Activated CD8-positive, alpha-beta memory T cell treated with anti-CD3 and anti-CD28 coated beads, Interleukin-2, amount 10 ng/mL, durations not matched to agents 7 days and 5 days (primary cell): ENCODE results near the gene TDRD10. TPM values are rescaled to one million over a fixed set of nuclear protein-coding genes. Genes with fewer than 3 reads are reported as not detected.

Source experiments
- ATAC-seq: fragments of 150-1000 bp; cut with Tn5 transposase; one replicate; pipeline ENCODE4 v1.10.0; 2021; ENCODE audit warnings: moderate library complexity
- CTCF ChIA-PET: fragments of 350-600 bp; sonication (Branson Sonifier 250); formaldehyde crosslinking; loops from one replicate; lab custom pipeline; 2021; ENCODE audit warnings: antibody characterized with exemption; lab: Charles Lee
- DNase-seq: peaks from one replicate; pipeline ENCODE4 v3.0.0-alpha.2; 2020
- H3K27ac Mint-ChIP-seq: one replicate; pipeline ENCODE4 v1.8.0; 2021; ENCODE audit warnings: mild to moderate bottlenecking, mixed read lengths
- H3K27me3 Mint-ChIP-seq: one replicate; pipeline ENCODE4 v1.8.0; 2021; ENCODE audit warnings: mixed read lengths
- H3K36me3 Mint-ChIP-seq: one replicate; pipeline ENCODE4 v1.8.0; 2021; ENCODE audit warnings: mild to moderate bottlenecking, mixed read lengths
- H3K4me1 Mint-ChIP-seq: one replicate; pipeline ENCODE4 v1.8.0; 2021; ENCODE audit warnings: mixed read lengths
- H3K4me3 Mint-ChIP-seq: one replicate; pipeline ENCODE4 v1.8.0; 2021; ENCODE audit warnings: mild to moderate bottlenecking, moderate library complexity, mixed read lengths
- H3K9me3 Mint-ChIP-seq: one replicate; pipeline ENCODE4 v1.8.0; 2022; ENCODE audit warnings: low read depth, mixed read lengths
- total RNA-seq, 2 experiments: library from RNA; stranded (reverse); gene quantifications; one replicate each; pipeline ENCODE4 v1.2.3, GENCODE V29; 2021

Gene TDRD10
- total RNA-seq, 2 experiments from 2014 or later = not detected

DNA sequence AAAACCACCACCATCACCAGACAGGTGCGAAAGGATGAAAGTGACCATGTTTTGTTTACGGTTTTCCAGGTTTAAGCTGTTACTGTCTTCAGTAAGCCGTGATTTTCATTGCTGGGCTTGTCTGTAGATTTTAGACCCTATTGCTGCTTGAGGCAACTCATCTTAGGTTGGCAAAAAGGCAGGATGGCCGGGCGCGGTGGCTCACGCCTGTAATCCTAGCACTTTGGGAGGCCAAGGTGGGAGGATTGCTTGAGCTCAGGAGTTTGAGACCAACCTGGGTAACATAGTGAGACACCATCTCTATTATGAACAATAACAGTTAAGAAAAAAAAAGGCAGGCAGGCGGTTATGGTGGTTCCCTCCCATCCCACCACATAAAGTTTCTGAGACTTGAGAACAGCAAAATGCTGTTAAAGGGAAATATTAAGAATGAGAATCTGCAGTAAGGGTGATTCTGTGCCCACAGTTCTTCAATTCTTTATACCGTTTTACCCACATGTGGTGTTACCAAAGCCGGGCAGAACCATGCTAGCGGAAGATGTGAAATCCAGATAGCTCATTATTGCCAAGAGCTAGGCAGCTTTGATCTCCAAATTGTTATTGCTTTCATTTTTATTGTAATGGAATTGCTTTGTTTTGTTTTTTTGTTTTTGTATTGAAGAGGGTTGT is 34.5 kb upstream of the TDRD10 start:
- H3K27ac Mint-ChIP-seq = no peak overlapping the region
- H3K9me3 Mint-ChIP-seq = no peaks in the 10 kb centered on the region
- peaks cover 46% of the 10 kb centered on the region for H3K4me1 Mint-ChIP-seq
- H3K27me3 Mint-ChIP-seq = peaks cover 26% of the 10 kb centered on the region
- CTCF ChIA-PET = interaction anchor here (0.6 to 6.0 kb wide), 6 partner anchors 13 to 618 kb away, joined by 3 to 43 read pairs (median 4); no protein-coding TSS in a partner anchor
- no peak overlapping the region for H3K4me3 Mint-ChIP-seq
- no peak for ATAC-seq
- DNase-seq = no peak
- H3K36me3 Mint-ChIP-seq = peaks cover 1% of the 10 kb centered on the region

DNA sequence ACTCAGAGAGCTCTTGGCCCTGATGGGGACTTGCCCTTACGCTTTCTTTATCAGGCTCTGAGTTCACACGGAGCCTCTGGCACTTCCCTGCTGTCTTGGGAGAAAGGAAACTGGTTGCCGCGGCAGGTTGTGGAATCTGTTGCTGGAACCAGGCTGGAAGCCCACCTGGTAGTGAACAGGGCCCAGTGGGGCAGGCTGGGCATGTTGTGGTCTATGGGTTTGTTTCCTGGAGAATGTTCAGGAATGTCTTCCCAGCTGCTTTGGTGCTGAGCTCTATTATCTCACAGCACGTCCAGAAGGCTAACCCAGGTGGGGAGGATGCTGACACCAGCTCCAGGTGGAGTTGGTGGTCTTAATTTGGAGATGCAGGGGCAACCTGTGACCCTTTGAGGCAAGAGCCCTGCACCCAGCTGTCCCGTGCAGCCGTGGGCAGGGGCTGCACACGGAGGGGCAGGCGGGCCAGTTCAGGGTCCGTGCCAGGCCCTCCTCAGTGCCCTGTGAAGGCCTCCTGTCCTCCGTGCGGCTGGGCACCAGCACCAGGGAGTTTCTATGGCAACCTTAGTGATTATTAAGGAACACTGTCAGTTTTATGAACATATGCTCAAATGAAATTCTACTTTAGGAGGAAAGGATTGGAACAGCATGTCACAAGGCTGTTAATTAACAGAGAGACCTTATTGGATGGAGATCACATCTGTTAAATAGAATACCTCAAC is 33.3 kb upstream of the TDRD10 start:
- Mint-ChIP-seq H3K27me3 (peaks cover 26% of the 10 kb centered on the region), H3K36me3 (peaks cover under 1% of the 10 kb centered on the region), H3K27ac (no peak overlapping the region), H3K9me3 (no peaks in the 10 kb centered on the region), H3K4me3 (no peak overlapping the region), H3K4me1 (peaks cover 36% of the 10 kb centered on the region)
- CTCF ChIA-PET = interaction anchor here (0.9 to 6.0 kb wide), 3 partner anchors 11 to 65 kb away, joined by 4 to 43 read pairs (median 6); no protein-coding TSS in a partner anchor
- DNase-seq = no peak
- no peak for ATAC-seq

DNA sequence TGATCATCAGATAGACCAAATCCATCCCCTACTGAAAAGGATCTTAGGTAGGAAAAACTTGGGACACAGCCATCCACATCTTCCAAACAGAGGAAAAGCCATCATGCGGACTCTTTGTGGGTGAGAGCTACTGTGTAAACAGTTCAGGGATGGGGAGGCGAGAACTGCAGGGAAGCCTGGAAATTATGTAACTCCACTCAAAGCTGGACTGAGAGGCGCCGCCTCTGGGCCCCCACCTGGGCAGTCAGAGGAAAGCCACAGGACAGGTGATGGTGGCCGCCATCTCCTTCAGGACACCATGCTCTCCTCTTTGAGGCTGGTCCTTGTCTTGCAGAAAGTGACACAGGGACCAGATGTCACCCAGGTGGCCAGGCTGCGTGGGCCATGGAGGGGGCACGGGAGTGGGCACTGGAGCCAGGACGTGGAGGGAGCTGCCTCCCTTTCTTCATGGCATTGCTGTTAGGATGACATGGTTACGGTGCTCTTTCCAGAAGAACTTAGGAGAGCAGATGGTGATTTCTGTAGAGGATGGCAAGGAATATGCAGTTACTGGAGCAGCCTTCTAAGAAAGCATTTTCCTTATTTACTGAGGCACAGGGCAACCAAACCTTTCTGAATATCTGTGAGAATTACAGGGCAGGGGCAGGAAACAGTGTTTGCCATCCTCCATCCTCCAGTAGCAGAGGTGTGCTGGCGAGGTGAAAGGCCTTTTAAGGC is 32.0 kb upstream of the TDRD10 start:
- Mint-ChIP-seq H3K4me1 (peaks cover 24% of the 10 kb centered on the region), H3K4me3 (no peak overlapping the region), H3K36me3 (no peaks in the 10 kb centered on the region), H3K27me3 (peaks cover 25% of the 10 kb centered on the region), H3K9me3 (no peaks in the 10 kb centered on the region), H3K27ac (no peak overlapping the region)
- no peak for DNase-seq
- no peak for ATAC-seq
- CTCF ChIA-PET = interaction anchor here (0.5 to 2.3 kb wide), 2 partner anchors 10 to 25 kb away, joined by 3 to 10 read pairs; no protein-coding TSS in a partner anchor

DNA sequence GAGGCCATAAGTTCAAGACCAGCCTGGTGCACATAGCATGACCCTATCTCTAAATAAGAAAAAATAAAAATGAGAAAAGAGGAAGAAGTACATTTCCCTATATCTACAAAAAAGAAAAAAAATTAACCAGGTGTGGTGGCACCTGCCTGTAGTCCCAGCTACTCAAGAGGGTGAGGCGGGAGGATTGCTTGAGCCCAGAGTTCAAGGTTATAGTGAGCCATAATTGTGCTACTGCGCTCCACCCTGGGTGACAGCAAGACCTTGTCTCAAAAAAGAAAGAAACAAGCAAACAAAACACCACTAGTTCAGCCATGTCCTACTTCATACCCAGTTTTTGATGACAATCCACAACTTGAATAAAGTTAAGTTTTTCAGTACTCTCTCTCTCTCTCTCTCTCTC is 30.7 kb upstream of the TDRD10 start:
- CTCF ChIA-PET = interaction anchor here (0.8 to 2.3 kb wide), 2 partner anchors 8 to 10 kb away, joined by 3 to 10 read pairs; no protein-coding TSS in a partner anchor
- H3K36me3 Mint-ChIP-seq = no peaks in the 10 kb centered on the region
- no peak overlapping the region for H3K4me3 Mint-ChIP-seq
- peaks cover 16% of the 10 kb centered on the region for H3K27me3 Mint-ChIP-seq
- ATAC-seq (no peak), DNase-seq (no peak)
- peaks cover 15% of the 10 kb centered on the region for H3K4me1 Mint-ChIP-seq
- H3K9me3 Mint-ChIP-seq = no peaks in the 10 kb centered on the region
- no peak overlapping the region for H3K27ac Mint-ChIP-seq

DNA sequence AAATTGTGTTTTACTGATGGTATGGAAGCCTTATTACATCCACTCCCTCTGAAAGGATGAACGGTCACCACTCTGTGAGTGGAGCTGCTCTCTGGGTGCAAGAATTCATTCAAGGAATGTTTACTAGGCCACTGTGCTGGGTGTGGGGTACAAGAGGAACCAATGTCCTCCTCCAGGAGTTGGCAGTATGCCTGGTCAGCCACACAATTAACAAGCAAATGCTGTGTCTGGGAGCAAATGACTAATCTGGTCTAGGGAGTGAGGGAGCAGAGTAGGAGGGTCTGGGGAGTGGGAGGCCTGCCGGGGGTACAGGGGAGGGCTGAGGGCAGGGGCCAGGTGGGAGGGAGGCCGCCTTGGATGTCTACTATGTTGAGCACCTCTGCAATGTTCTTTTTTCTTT is 27.2 kb upstream of the TDRD10 start:
- Mint-ChIP-seq H3K27ac (no peak overlapping the region), H3K9me3 (no peaks in the 10 kb centered on the region), H3K4me1 (peaks cover 5% of the 10 kb centered on the region), H3K36me3 (no peaks in the 10 kb centered on the region), H3K27me3 (peaks cover 13% of the 10 kb centered on the region), H3K4me3 (no peak overlapping the region)
- CTCF ChIA-PET = interaction anchor here (1.1 kb wide), 1 partner anchor 11 kb away, joined by 3 read pairs; no protein-coding TSS in a partner anchor
- DNase-seq (no peak), ATAC-seq (no peak)

DNA sequence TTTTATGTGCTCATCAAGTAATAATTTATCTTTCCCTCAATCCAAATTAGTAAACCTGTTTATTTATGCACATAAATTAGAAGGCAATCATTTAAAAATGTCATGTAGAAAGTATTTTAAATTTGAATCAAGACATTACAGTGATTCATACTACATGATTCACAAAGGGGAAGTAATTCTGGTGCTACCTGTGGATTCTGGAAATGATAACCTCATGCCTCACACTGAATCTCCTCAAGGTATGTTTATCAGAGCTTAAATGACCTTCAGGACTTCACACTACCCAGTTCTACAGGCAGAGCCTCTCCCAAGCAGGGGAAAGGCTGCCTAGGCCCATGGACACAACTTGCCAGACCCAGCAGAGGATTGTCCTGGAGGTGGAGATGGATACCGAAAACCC is 25.2 kb upstream of the TDRD10 start:
- peaks cover 13% of the 10 kb centered on the region for H3K27me3 Mint-ChIP-seq
- no peak overlapping the region for H3K4me3 Mint-ChIP-seq
- no peak overlapping the region for H3K27ac Mint-ChIP-seq
- H3K36me3 Mint-ChIP-seq = no peaks in the 10 kb centered on the region
- H3K4me1 Mint-ChIP-seq = peaks cover 7% of the 10 kb centered on the region
- ATAC-seq (no peak), DNase-seq (no peak)
- CTCF ChIA-PET = interaction anchor here (0.8 kb wide), 1 partner anchor 70 kb away, joined by 3 read pairs; no protein-coding TSS in a partner anchor
- no peaks in the 10 kb centered on the region for H3K9me3 Mint-ChIP-seq

DNA sequence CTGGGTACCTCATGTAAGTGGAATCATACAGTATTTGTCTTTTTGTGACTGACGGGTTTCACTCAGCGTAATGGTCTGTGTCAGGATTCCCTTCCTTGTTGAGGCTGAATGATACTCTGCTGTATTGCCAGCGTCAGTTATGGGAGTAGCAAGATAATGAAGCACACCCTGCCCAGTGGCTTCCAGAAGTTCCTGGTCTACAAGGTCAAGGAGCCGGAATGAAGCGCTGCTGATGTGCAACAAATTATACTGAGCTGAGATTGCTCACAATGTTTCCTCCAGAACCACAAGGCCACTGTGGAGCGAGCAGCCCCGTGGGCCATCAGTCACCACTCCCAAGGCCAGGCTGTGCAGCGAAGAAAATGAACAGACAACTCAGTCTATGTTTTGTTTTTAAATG is 24.0 kb upstream of the TDRD10 start:
- DNase-seq = no peak
- no peak overlapping the region for H3K4me3 Mint-ChIP-seq
- peaks cover 13% of the 10 kb centered on the region for H3K27me3 Mint-ChIP-seq
- CTCF ChIA-PET = interaction anchor here (1.5 to 6.1 kb wide), 2 partner anchors 63 to 69 kb away, joined by 3 to 78 read pairs; no protein-coding TSS in a partner anchor
- H3K27ac Mint-ChIP-seq = no peak overlapping the region
- peaks cover 7% of the 10 kb centered on the region for H3K4me1 Mint-ChIP-seq
- no peak for ATAC-seq
- no peaks in the 10 kb centered on the region for H3K36me3 Mint-ChIP-seq
- H3K9me3 Mint-ChIP-seq = no peaks in the 10 kb centered on the region

DNA sequence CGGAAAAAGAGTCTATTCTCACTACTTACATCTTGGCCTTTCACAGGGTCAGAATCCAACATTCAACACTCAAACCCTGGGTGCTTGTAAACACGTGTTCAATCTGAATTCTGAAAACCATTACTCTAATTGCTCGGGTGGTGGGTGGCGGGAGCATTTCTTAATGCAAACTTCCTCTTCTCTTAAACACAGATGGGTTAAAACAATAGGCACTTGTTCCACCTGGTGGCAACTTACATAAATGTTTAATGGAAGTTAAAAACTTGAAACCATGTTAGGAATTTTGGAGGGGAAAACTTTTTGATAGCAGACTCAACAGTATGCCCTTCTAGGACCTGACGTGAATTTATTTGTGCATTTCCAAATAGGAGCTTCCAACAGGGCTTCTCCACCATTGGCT is 23.4 kb upstream of the TDRD10 start:
- Mint-ChIP-seq H3K27ac (no peak overlapping the region), H3K36me3 (no peaks in the 10 kb centered on the region), H3K9me3 (no peaks in the 10 kb centered on the region), H3K27me3 (peaks cover 16% of the 10 kb centered on the region), H3K4me3 (no peak overlapping the region), H3K4me1 (peaks cover 7% of the 10 kb centered on the region)
- CTCF ChIA-PET = interaction anchor here (1.1 to 6.1 kb wide), 27 partner anchors 9 to 341 kb away, joined by 3 to 78 read pairs (median 4); partner anchors contain the start of gene IL6R
- DNase-seq (no peak), ATAC-seq (no peak)

DNA sequence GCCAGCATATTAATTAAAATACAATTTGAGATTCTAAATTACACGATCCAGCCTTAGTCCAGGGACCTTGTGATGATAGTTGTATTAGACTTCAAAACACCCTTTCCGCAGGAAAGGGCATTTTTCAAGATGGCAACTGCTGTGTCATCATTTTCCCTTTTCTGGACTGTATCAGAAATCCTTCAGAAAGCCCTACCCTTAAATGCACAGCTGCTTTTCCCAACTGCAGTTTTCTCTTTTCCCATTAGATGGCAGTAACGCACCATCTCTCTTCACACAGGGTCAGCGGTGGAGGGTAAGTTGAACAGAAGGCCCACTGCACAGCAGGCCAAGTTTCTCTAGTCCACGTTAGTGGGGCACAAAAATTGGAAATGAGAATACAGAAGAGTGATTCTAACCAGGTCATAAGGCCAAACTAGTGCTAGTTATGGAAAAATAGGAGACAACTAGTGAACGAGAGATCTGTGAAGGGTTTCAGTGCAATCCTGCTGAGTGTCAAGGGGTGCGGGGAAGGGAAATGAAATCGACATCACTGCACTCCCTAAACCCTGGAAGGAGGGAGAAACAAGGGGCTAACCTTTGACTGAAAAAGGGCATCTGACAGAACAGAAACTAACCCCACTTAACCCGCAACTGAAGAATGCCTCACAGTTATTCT is 22.1 kb upstream of the TDRD10 start:
- Mint-ChIP-seq H3K36me3 (no peaks in the 10 kb centered on the region), H3K9me3 (no peaks in the 10 kb centered on the region), H3K27me3 (peaks cover 19% of the 10 kb centered on the region), H3K27ac (no peak overlapping the region), H3K4me3 (no peak overlapping the region), H3K4me1 (peaks cover 7% of the 10 kb centered on the region)
- ATAC-seq = peak; percentile 91
- peak; percentile 71 for DNase-seq
- CTCF ChIA-PET = interaction anchor here (0.6 to 6.1 kb wide), 50 partner anchors 9 to 464 kb away, joined by 3 to 78 read pairs (median 4); partner anchors contain the start of genes CHRNB2 and IL6R

DNA sequence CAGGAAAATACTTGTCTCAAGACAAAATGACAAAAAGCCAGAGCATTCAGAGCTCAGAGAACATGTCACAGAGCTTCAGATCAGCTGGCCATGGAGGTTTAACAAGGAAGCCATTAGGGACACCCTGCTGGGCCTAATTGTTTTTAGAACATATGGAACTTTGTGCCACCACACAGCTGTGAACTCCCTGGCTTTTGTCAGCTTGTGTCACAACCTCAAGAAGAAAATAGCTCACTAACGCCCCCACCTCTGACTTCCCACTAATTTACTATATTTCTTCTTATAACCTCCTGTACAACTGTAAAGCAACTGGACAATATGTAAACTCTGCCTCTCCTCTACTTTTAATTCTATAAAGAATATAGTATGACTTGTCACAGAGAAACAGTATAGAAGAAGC is 21.0 kb upstream of the TDRD10 start:
- CTCF ChIA-PET = interaction anchor here (0.7 to 6.1 kb wide), 19 partner anchors 9 to 397 kb away, joined by 3 to 78 read pairs (median 5); partner anchors contain the start of genes CHRNB2 and IL6R
- Mint-ChIP-seq H3K4me1 (peaks cover 7% of the 10 kb centered on the region), H3K36me3 (no peaks in the 10 kb centered on the region), H3K9me3 (no peaks in the 10 kb centered on the region), H3K27me3 (peaks cover 19% of the 10 kb centered on the region), H3K27ac (no peak overlapping the region), H3K4me3 (no peak overlapping the region)
- DNase-seq (no peak), ATAC-seq (no peak)

DNA sequence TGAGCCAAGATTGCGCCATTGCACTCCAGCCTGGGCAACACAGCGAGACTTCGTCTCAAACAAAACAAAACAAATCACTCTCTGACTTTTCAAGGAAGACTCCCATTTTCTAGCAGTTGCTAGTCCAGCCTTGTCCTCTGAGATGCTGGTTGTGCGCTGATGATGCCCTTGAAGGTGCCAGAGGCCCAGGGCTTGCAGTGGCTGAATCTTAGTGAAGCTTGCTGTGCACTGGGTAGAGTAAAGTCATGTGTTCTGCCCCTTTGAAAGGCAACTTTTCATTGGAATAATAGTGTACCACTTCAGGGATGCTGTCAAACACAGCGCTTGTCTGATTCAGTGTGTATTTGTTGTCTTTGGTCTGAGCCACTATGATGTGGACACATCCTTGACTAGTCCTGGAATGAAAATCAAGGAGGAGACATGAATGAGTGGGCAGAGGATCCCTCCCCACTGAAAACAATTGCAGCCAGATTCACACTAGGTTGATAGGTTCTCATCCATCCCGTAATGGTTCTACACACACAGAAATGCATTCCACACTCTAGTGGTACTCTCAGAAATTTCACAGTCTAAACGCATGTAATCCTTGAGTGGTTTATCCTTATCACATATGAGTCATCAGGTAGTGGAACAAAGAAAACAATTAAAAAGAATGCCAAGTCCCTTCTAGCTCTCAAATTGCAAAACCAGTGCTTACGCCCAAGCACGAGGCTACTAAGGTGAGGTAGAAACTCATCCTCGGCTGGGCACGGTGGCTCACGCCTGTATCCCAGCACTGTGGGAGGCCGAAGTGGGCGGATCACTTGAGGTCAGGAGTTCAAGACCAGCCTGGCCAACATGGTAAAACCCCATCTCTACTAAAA is 17.8 kb upstream of the TDRD10 start:
- H3K27ac Mint-ChIP-seq = no peak overlapping the region
- no peaks in the 10 kb centered on the region for H3K9me3 Mint-ChIP-seq
- H3K4me3 Mint-ChIP-seq = no peak overlapping the region
- peaks cover 4% of the 10 kb centered on the region for H3K4me1 Mint-ChIP-seq
- H3K27me3 Mint-ChIP-seq = peaks cover 24% of the 10 kb centered on the region
- no peak for DNase-seq
- ATAC-seq = no peak
- H3K36me3 Mint-ChIP-seq = no peaks in the 10 kb centered on the region
- CTCF ChIA-PET = interaction anchor here (0.9 to 2.8 kb wide), 2 partner anchors 62 to 688 kb away, joined by 4 to 12 read pairs; no protein-coding TSS in a partner anchor

DNA sequence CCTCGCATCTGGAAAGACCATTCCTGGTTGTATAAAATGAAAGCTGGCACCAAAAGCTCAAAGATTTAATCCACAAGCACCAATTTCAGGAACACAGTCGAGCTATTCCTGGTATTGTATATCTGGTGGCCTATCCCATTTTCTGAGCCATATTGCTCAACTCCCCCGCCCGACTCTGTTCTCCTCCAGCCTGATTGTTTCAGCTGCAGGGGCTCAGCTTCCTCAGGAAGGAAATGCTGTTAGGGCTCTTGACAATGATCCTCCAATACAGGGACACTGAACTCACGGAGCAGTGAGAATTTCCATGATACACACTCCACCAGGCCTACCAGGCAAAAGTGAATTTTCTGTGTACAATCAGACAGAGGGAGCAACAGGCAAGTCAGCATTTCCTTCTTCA is 16.9 kb upstream of the TDRD10 start:
- Mint-ChIP-seq H3K4me1 (no peaks in the 10 kb centered on the region), H3K36me3 (no peaks in the 10 kb centered on the region), H3K27ac (no peak overlapping the region), H3K27me3 (peaks cover 27% of the 10 kb centered on the region), H3K9me3 (no peaks in the 10 kb centered on the region), H3K4me3 (no peak overlapping the region)
- CTCF ChIA-PET = interaction anchor here (0.9 to 2.8 kb wide), 2 partner anchors 61 to 687 kb away, joined by 4 to 12 read pairs; no protein-coding TSS in a partner anchor
- ATAC-seq = no peak
- DNase-seq = no peak
